Adrenal gland (tissue), 12 donors: ENCODE data around the gene AKR1D1. TPM values are rescaled to one million over a fixed set of nuclear protein-coding genes. Genes with fewer than 3 reads are reported as not detected.

Source experiments
- DNase-seq, 7 donors: peaks; one replicate each; pipeline ENCODE4 v3.0.0-alpha.2; 2019 to 2020
- H3K27ac ChIP-seq, 5 donors: fragments of 200-600 bp; sonication (generic) in 4 of 5; 1 replicate in 3 of 5; 2 replicates in 2 of 5; pipeline versions ENCODE4 v1.5.1 to v1.8.0; 2016 to 2020; ENCODE audit warnings: mild to moderate bottlenecking in 1 of 5
- H3K27me3 ChIP-seq: fragments of 200-600 bp; 2 replicates; pipeline ENCODE4 v1.8.0; 2021
- H3K36me3 ChIP-seq, 2 donors: fragments of 200-600 bp; replicated peaks in 1 of 2; 1 replicate in 1 of 2; 2 replicates in 1 of 2; pipeline versions ENCODE4 v1.5.1 to v1.8.0; 2018 to 2022
- H3K4me1 ChIP-seq, 2 donors: fragments of 200-600 bp; replicated peaks in 1 of 2; 1 replicate in 1 of 2; 2 replicates in 1 of 2; pipeline versions ENCODE4 v1.5.1 to v1.8.0; 2018 to 2021
- H3K4me3 ChIP-seq, 4 donors: fragments of 200-600 bp; sonication (generic) in 3 of 4; one replicate each; pipeline ENCODE4 v1.5.1; 2016 to 2018
- H3K9me3 ChIP-seq, 3 donors: fragments of 200-600 bp; sonication (generic) in 1 of 3; replicated peaks in 1 of 3; 1 replicate in 2 of 3; 2 replicates in 1 of 3; pipeline versions ENCODE4 v1.5.1 to v1.8.0; 2016 to 2021
- POLR2A ChIP-seq, 2 donors: fragments of 450-650 bp; IDR thresholded peaks; one replicate each; pipeline ENCODE4 v1.6.1; 2017; ENCODE audit warnings: antibody characterized with exemption in 2 of 2, mild to moderate bottlenecking in 2 of 2, moderate library complexity in 1 of 2
- WGBS, 4 donors: extraction: QIAGEN DNeasy Blood & Tissue Kit in 2 of 4; methylation state at CpG; one replicate each; pipeline versions ENCODE4 v1.1.5 to v1.1.7; 2013 to 2017; 5-methylcytosine and 5-hydroxymethylcytosine counted together
- intact Hi-C, 2 donors: fragments of 100-400 bp; cut with DNase I; formaldehyde crosslinking; loops; one replicate each; pipeline versions ENCODE4 v1.14.1 to v1.15.0; 2022 to 2023
- polyA plus RNA-seq, 3 donors: library from polyadenylated mRNA; stranded (reverse); fragments of 200-250 nt in 2 of 3; fragments of 350-450 nt in 1 of 3; fragmentation: Illumina TruSeq in 1 of 3; extraction: RNeasy Lipid Tissue Mini Kit (QIAGEN cat#74804) in 1 of 3; gene quantifications; one replicate each; pipeline ENCODE4 v1.2.3, GENCODE V29; 2013 to 2014
- total RNA-seq, 9 donors: library from RNA; depleted of rRNA in 4 of 9; stranded (reverse); fragments of >200 nt in 4 of 9; fragments of 120-200 nt in 1 of 9; fragmentation: NEBNext Ultra II Directional in 1 of 9; extraction: Animal tissue kit (Norgen Biotek cat#: 25700) in 1 of 9; gene quantifications; one replicate each; pipeline versions ENCODE4 v1.1.0 to v1.2.4, GENCODE V29; 2013 to 2023
- TF ChIP-seq, protein P1 (sequence below), 6 experiments: fragments of 450-650 bp in 4 of 6; fragments of 200-600 bp in 2 of 6; sonication (generic) in 1 of 6; IDR thresholded peaks; 1 replicate in 5 of 6; 2 replicates in 1 of 6; pipeline versions ENCODE4 v1.5.1 to v1.8.0; 2016 to 2021; ENCODE audit warnings: antibody characterized with exemption in 6 of 6, mild to moderate bottlenecking in 2 of 6, moderate library complexity in 1 of 6
- donor health status: healthy with polysubstance abuse.
- donor health status: Bipolar disorder and iron deficiency.
- donor health status: DM: yes; HTN: yes; CAD: no.
- donor health status: DM: no; HTN: no; CAD: no.
- donor health status: DM: no; HTN: no; CAD: no.
- donor health status: DM: yes; HTN: yes; CAD: no.

Gene AKR1D1
- total and polyA plus RNA-seq, 12 donors = 0.17 to 0.31 (median 0.22) TPM; not detected in 8

DNA sequence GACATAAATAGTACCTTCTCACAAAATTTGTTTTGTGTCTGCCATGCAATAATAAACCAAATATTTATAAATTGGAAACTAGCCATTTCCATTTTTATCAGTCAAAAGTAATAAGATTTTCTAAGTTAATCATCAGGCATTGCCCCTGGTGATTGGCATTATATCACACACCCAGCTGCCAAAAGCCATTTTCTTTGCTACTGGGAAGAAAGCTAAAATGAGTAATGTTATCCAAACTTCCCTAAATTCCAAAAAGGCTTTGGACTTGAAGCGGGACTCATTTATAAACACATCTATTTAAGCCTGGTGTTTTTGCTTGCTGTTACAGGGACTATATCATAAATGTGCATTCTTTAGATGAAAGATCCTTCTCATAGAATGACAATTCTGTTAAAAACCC lies 86.0 kb downstream of the AKR1D1 start:
- TF ChIP-seq POLR2A (IDR thresholded peaks at IDR 0.05) = no peak
- TF ChIP-seq, protein P1, sequence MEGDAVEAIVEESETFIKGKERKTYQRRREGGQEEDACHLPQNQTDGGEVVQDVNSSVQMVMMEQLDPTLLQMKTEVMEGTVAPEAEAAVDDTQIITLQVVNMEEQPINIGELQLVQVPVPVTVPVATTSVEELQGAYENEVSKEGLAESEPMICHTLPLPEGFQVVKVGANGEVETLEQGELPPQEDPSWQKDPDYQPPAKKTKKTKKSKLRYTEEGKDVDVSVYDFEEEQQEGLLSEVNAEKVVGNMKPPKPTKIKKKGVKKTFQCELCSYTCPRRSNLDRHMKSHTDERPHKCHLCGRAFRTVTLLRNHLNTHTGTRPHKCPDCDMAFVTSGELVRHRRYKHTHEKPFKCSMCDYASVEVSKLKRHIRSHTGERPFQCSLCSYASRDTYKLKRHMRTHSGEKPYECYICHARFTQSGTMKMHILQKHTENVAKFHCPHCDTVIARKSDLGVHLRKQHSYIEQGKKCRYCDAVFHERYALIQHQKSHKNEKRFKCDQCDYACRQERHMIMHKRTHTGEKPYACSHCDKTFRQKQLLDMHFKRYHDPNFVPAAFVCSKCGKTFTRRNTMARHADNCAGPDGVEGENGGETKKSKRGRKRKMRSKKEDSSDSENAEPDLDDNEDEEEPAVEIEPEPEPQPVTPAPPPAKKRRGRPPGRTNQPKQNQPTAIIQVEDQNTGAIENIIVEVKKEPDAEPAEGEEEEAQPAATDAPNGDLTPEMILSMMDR (IDR thresholded peaks at IDR 0.05) = no peak
- no peak for DNase-seq
- WGBS, 4 donors = 33 to 94% (median 92%) methylated on average over 1 of the region's 1 CpG
- H3K27ac ChIP-seq = no peak overlapping the region
- H3K27me3 ChIP-seq = no peaks in the 10 kb centered on the region
- intact Hi-C loops = loop anchor here in 1 of 2 donors (5.0 kb wide), 1 partner anchor 575 kb away; no protein-coding TSS in a partner anchor
- H3K36me3 ChIP-seq = no peaks in the 10 kb centered on the region
- H3K4me1 ChIP-seq = peaks cover 0 to 9% of the 10 kb centered on the region in 2 donors
- peaks cover 0 to 5% (median 0%) of the 10 kb centered on the region in 3 donors for H3K9me3 ChIP-seq
- no peak overlapping the region for H3K4me3 ChIP-seq

DNA sequence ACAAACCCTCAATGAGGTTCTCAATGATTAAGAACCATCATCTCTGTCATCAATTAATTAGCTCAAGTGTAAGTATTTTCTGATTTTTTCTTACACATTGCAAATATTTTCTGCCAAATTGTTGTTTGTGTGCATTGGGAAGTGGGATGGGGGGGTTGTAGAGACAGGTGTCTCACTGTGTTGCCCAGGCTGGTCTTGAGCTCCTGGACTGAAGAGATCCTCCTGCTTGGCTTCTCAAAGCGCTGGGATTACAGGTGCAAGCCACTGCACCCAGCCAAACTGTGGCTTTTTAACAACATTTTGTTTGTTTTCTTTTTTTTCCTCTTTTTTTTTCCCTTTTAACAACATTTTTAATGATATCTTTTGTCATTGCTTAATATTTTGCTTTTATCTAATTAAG lies 87.5 kb downstream of the AKR1D1 start:
- TF ChIP-seq, protein P1 (IDR thresholded peaks at IDR 0.05) = no peak
- TF ChIP-seq POLR2A (IDR thresholded peaks at IDR 0.05) = no peak
- H3K27ac ChIP-seq = no peak overlapping the region
- intact Hi-C loops = loop anchor here in 1 of 2 donors (5.0 kb wide), 1 partner anchor 574 kb away; no protein-coding TSS in a partner anchor
- H3K36me3 ChIP-seq = no peaks in the 10 kb centered on the region
- no peak overlapping the region for H3K4me3 ChIP-seq
- 93 to 100% (median 98%) methylated on average over 1 of the region's 1 CpG for whole genome bisulfite sequencing, 4 donors
- no peak for DNase-seq
- no peaks in the 10 kb centered on the region for H3K27me3 ChIP-seq
- peaks cover 0 to 9% of the 10 kb centered on the region in 2 donors for H3K4me1 ChIP-seq
- peaks cover 0 to 5% (median 0%) of the 10 kb centered on the region in 3 donors for H3K9me3 ChIP-seq

GRCh38 chr7:138164804-138165203 lies 88.5 kb downstream of the AKR1D1 start:
- Histone ChIP-seq H3K4me1 (peaks cover 0 to 9% of the 10 kb centered on the region in 2 donors), H3K27ac (no peak overlapping the region), H3K9me3 (peaks cover 0 to 5% (median 0%) of the 10 kb centered on the region in 3 donors), H3K36me3 (no peaks in the 10 kb centered on the region), H3K27me3 (no peaks in the 10 kb centered on the region), H3K4me3 (no peak overlapping the region)
- intact Hi-C loops = loop anchor here in 1 of 2 donors (5.0 kb wide), 1 partner anchor 572 kb away; no protein-coding TSS in a partner anchor
- 90 to 99% (median 97%) methylated on average over 3 of the region's 3 CpGs for WGBS, 4 donors
- TF ChIP-seq, protein P1 (IDR thresholded peaks at IDR 0.05) = no peak
- TF ChIP-seq POLR2A (IDR thresholded peaks at IDR 0.05) = no peak
- DNase-seq = no peak

DNA sequence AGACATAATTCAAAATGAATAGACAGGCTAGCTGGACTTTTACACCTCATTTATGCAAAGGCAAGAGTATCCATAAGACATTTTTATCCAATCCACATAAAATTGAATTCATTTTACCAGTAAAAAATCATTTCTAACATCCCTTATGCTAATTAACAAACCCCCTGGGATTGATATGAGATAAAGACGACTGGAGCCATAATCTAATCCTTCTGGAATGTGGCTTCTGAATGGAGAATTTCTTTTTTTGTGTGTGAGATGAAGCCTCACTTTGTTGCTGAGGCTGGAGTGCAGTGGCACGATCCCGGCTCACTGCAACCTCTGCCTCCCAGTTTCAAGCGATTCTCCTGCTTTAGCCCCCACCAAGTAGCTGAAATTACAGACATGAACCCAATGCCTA lies 90.4 kb downstream of the AKR1D1 start:
- H3K4me3 ChIP-seq = no peak overlapping the region
- DNase-seq = no peak
- H3K9me3 ChIP-seq = peaks cover 0 to 5% (median 0%) of the 10 kb centered on the region in 3 donors
- peaks cover 0 to 8% of the 10 kb centered on the region in 2 donors for H3K4me1 ChIP-seq
- no peaks in the 10 kb centered on the region for H3K27me3 ChIP-seq
- no peaks in the 10 kb centered on the region for H3K36me3 ChIP-seq
- TF ChIP-seq, protein P1 (IDR thresholded peaks at IDR 0.05) = no peak
- no peak for TF ChIP-seq POLR2A (IDR thresholded peaks at IDR 0.05)
- no peak overlapping the region for H3K27ac ChIP-seq
- intact Hi-C loops = no loop called here
- WGBS, 4 donors = 48 to 78% (median 64%) methylated on average over 4 of the region's 4 CpGs
